GM18868 (cell line): ENCODE results near the gene CCL8.
"Not testable (repeated sequence)": the region's sequence is repeated elsewhere in the genome, so short reads cannot be mapped to it uniquely, and the experiment has no call there.

Experiments
- ATAC-seq: cut with Tn5 transposase; IDR thresholded peaks from one replicate; pipeline ENCODE4 v1.9.1; 2021; ENCODE audit warnings: mild to moderate bottlenecking, moderate library complexity; ENCODE audit not compliant: unreplicated experiment

CCL8 gene

DNA sequence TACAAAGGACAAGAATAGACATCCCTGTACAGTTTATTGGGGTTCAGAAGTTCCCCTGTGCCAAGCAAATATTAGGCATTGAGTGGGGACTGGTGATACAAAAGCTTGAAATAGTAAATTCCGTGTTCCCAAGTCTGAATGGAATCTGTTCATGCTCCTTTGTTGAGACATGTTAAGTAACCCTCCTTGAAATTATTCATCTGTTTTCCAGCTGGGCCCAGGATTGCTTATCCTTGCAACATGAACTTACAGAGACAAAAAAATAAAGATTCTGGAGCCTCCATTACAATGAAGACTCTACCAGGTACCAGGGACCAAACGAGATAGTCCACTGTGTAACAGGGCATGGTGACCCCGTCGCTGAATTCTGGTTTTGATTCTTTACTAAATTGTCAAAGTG, 6.1 kb upstream of the CCL8 start:
- ATAC-seq, result no peak

DNA sequence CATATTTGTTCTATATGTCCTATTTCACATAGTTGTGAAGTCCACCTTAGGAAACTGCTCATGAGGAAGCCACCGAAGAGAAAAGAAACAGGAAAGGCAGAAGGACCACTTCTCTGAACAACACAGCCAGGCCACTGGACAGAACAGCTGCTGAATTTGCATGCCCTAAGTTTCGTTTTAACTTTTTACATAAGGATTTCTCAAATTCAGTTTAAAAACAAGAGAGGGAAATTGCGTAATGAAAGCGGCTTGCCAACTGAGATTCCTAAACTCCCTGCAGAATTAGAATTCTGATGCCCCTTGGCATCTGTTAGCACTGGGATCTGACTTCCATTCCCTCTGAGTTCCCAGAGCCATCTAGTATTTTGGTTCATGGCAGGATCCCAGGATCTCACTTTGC, 5.0 kb upstream of the CCL8 start:
- ATAC-seq, result no peak

DNA sequence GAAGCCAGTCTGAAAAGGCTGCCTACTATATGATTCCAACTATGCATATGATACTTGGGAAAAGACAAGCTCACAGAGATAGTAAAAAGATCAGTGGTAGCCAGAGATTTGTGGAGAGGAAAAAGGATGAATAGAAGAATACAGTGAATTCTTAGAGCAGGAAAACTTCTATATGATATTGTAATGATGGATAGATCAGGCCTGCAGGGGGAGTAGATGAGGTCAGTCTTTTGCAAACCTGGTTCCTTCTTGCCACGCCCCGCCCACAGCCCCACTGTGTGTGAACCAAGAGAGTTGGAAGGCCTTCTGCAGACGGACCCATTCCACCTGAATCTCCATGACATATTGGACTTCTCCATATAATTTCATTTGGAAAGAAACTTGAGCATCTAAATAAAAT, 761 bp upstream of the CCL8 start:
- ATAC-seq, result no peak

DNA sequence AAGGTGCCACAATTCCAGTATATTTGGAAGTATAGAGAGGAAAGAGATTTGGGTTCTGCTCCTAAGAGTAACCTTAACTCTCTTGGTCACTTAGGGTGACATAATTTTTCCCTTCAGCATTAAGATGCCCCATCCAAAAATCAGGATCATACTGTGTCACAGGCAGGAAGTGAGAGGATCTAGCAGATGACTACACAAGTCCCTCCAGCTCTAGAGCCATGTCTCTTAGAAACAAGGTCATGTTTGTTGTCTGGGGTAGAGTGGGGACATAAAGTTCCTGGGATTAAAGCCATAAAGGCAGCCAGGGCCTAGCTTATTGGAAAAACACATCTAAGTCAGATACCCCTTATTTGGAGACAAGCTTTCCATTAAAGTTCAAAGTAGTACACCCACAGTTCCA, 2.7 kb downstream of the CCL8 start:
- ATAC-seq, result no peak

DNA sequence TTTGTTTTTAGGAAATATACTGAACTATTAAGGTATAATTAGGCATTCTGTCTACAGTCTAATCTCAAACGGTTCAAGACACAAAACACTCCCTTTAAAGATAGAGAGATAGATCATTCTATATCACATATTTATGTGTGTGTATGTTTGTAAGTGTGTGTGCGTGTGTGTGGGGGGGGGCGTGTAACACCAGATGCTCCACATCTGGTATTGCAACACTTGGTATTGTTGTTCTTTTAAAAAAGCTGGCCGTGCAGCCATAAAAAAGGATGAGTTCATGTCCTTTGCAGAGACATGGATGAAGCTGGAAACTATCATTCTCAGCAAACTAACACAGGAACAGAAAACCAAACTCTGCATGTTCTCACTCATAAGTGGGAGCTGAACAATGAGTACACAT, 8.3 kb downstream of the CCL8 start:
- ATAC-seq, result not testable (repeated sequence)

DNA sequence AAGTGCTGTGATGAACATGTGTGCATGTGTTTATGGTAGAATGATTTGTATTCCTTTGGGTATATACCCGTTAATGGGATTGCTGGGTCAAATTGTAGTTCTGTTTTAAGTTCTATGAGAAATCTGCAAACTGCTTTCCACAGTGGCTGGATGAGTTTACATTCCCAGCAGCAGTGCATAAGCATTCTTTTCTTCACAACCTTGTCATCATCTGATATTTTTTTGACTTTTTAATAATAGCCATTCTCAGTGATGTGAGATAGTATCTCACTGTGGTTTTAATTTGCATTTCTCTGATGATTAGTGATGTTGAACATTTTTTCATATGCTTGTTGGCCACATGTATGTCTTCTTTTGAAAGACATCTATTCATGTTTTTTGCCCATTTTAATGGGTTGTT, 18.5 kb downstream of the CCL8 start:
- ATAC-seq, result no peak

DNA sequence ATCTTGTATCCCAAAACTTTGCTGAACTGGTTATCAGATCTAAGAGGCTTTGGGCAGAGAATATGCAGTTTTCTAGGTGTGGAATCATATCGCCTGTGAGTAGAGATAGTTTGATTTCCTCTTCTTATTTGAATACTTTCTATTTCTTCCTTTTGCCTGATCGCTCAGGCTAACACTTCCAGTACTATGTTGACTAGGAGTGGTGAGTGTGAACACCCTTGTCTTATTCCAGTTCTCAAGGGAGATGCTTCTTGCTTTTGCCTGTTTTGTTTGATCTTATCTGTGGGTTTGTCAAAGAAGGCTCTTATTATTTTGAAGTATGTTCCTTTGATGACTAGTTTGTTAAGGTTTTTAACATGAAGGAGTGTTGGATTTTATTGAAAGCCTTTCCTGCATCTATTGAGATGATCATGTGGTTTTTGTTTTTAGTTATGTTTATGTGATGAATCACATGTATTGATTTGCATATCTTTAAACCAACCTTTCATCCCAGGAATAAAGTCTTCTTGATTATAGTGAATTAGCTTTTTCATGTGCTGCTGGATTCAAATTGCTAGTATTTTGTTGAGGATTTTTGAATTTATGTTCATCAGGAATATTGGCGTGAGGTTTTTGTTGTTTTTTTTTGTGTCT, 20.0 kb downstream of the CCL8 start:
- ATAC-seq, result no peak

DNA sequence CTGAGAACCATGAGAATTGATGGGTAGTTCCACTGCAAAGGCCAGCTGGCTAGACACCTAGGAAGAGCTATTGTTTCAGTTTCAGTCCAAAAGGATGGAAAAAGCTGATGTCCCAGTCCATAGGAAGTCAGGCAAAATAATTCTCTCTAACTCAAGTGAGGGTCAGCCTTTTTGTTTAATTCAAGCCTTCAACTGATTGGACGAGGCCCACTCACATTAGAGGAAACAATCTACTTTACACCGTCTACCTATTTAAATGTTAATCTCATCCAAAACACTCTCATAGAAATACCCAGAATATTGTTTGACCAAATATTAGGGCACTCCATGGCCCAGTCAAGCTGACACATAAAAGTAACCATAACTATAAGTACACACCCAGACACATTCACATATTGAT, 22.7 kb downstream of the CCL8 start:
- ATAC-seq, result no peak

DNA sequence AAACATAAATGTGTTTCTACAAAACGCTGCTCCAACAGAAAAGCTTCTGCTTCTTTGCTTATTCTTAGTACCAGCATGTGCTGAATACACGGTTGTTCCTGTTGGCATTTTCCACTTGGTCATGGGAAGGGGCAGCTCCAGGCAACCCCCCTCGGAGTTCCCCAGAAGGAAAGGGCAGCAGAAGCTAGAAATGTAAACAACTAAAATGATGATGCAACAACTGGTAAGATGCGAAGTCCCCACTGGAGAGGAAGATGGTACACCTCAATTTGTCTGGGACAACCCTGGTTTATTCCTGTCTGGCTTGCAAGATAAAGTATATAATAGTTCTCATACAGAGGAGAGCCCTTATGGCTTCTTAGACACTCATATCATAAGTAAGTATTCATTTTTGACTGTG, 27.8 kb downstream of the CCL8 start:
- ATAC-seq, result no peak

DNA sequence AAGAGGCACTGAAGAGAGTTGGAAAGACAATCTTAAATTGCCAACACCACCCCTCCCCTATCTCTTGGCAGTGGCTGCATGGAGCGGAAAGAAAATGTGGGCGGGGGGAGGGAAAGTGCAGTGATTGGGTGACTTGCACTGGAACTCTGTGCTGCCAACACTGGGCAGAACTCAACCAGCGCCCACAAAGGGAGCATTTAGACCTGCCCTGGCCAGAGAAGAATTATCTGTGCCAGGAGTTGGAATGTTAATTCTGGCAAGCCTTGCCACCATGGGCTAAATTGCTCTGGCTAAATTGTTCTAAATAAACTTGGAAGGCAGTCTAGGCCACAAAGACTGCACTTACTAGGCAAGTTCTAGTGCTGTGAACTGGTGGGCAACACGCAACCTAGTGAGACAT, 30.5 kb downstream of the CCL8 start:
- ATAC-seq, result no peak

DNA sequence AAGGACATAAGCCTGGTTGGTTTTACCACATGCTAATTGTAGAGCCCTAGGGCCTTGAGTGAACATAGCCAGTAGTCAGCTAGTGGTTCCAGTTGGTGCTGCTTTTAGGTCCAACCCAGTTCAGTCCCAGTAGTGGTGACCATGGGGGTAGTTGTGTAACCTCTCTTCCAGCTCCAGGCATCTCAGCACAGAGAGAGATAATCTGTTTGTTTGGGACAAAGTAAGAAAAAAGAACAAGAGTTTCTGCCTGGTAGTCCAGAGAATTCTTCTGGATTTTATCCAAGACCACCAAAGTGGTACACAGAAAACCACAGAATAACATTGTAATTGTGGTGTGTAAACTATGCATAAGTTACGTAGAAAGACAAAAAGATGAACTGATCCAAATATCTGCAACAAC, 31.9 kb downstream of the CCL8 start:
- ATAC-seq, result no peak

DNA sequence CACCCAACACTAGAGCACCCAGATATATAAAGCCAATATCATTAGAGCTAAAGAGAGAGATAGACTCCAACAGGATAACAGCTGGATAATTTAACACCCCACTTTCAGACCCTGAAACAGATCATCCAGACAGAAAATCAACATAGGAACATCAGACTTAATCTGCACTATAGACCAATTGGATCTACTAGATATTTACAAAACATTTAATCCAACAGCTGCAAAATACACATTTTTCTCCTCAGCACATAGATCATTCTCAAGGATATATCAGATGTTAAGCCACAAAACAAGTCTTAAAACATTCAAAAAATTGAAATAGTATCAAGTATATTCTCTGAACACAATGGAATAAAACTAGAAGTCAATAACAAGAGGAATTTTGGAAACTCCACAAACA, 33.0 kb downstream of the CCL8 start:
- ATAC-seq, result no peak

DNA sequence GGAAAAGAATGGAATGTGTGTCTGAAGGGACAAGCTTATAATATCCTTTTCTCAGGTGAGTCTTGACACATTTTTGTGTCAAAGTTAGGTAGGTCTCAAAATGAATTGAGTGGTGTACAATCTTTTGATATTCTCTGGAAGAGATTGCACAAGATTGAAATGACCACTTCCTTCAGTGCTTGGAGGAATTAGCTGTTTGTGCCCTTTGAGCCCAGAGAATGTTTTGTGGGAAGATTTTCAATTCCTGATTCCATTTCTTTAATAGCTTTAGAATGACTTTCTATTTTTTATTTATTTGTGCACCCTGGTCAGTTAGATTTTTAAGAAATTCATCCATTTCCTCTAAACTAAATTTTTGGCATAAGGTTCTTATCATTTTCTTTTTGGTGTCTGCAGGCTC, 35.4 kb downstream of the CCL8 start:
- no peak for ATAC-seq

DNA sequence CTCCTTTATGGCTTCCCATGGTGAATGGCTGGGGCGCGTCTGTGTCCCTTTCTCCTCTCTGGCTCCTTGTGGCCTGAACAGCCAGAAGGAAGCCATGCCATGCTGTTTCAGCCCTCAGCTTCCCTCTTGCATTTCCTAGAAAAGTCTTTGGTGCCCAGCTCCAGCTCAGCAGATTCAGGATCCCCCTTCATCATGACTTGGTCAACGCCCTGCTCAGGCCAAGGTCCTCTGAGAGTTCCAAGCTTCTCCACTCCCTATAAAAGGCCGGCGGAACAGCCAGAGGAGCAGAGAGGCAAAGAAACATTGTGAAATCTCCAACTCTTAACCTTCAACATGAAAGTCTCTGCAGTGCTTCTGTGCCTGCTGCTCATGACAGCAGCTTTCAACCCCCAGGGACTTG, 37.0 kb downstream of the CCL8 start, which contains the start of gene CCL13:
TSS of gene CCL13 (plus strand) at position 287 of the 400 bp plus-strand sequence. CDS start at position 334, 47 bp downstream.
- no peak for ATAC-seq

DNA sequence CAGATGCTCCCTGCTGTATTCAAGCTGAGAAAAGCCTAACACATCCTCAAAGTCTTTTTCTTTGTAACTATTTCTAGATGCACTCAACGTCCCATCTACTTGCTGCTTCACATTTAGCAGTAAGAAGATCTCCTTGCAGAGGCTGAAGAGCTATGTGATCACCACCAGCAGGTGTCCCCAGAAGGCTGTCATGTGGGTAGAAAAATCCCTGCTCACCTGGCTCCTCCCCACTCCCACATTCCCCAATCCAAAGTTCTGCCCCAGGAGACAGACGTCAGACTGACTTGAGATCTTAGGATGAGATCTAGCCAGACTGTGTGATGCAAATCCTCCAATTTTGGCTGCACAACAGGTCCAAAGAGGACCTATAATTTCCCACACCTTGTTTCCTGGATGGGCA, 38.2 kb downstream of the CCL8 start:
- ATAC-seq, result no peak

DNA sequence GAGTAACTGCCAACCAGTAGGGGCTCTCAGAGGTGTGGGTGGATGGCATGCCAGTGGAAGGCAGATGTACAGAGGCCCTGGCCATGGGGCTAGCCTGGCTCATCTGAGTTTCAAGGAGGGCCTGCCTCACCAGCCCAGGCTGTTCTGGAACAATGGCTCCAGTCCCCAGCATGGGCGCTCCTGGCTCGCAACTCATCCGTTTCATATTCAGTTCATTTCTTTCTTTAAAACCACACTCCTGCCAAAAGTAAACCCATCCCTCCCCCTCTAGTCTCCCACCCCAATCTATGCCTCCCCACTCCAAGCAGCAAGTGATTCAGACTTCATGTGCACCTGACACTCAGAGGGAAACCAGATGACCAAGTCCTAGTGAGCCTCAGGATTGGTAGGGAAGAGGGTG, 39.4 kb downstream of the CCL8 start:
- ATAC-seq, result no peak

DNA sequence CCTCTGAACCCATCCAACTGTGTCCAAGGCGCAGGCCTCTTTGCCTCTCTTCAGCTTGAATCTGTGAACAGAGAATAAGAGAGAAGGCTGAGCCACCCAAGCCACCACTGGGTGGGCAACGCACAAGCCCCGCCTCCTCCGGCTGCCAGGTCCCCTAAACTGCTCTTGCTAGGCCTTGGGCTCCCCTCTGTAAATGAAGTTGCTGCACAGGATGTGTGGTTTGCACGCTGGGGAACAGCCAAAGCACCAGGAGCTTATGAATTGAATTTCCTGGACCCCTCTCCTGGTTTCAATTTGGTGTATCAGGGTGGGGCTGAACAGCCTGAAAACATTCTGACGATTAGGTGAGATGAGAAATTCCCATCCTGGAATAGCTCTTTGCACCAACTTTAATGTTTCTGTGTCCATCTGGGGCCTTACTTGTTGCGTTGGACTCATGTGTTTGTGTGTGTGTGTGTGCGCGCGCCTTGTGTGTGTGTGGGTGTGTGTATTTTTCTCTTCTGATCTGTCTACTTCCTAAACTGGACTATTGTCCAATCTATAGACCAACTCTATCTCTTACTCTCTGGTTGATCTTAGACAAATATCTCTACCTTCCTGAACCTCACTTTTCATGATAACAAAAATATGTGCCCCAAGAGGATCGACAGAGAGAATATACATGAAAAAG, 41.5 kb downstream of the CCL8 start:
- no peak for ATAC-seq

DNA sequence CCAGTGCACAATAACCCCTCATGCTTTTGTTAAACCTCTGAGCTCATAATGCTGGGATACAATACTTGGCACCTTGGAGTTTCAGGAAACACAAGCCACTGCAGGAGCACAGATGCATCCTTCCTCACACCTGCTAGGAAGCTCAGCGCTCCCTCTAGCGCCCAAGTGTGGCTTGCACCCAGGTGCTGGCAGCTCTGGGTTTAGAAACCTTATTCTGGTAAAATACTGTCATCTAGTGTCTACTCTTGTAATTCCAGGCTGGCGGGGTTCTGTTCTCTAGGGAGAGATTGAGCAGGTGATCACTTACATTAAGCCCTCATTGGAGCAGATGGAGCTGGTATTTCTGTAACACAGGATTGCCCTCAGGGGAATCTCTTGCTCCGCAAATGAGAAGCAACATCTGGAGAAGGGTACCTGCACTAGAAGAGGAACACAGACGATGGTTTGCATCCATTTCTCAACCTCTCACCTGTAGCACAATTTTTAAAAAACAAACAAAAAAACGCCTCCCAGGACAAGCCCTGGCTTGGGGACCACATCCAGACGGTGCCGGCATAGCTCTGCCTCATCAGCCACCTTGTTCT, 42.3 kb downstream of the CCL8 start:
- ATAC-seq, result no peak

DNA sequence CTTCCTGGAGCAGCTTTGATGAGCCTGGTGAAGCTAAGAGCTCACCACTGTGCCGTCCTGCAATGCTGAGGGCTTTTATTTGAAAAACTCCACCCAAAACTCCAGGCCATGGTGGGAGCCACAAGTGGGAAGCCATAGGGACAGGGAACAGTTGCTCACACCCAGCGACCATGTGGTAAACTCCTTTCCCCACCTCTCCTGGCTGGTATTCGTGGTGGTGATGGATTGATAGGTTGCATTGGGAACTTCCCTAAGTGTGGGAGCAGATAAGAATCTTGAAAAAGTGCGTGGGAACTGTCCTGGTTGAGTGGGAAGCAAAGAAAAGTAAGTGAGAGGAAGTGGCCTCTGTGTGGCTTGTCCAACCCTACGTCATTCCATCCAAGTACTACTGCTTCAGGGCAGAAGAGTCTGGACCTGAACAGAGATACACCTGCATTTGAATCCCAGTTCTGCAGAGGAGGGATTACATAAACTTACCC, 44.0 kb downstream of the CCL8 start, which contains the start of gene CCL1:
TSS of gene CCL1 (minus strand) at position 51 of the 479 bp plus-strand sequence. CDS start 72 bp downstream, outside the sequence.
- no peak for ATAC-seq

DNA sequence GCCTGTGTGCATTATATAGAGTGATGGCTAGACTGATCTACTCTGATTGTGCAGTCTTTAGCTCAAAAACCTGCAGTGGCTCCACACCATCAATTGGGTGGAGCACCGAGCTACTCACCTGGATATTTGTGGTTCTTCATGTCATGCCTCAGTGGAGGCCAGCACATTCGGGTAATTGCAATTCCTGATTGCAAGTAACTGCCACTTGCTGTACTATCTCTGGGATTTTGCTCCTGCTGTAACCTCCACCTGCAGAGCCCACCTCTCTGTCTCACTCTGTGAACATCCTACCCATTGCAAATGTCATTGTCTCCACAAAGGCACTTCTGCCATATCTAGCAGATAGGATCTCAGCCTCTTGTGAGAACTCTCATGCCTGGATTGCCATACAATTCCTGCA, 45.5 kb downstream of the CCL8 start:
- ATAC-seq, result no peak

DNA sequence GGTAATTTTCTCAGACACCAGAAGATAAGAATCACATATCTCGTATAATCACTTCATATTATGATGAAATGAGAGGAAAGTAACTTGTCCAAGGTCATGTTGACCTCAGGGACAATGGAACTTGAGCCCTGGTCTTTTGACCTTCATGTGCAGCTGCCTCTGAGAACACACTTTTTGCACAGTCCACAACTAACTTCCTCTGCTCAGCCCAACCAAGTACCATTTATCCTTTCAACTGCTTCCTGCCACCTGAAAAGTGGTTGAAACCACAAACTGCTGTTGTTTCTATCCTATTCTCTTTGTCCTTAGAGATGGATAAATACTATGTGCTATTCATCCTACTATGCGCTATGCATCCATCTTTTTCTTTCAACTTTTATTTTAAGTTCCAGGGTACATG, 46.1 kb downstream of the CCL8 start:
- ATAC-seq, result no peak

DNA sequence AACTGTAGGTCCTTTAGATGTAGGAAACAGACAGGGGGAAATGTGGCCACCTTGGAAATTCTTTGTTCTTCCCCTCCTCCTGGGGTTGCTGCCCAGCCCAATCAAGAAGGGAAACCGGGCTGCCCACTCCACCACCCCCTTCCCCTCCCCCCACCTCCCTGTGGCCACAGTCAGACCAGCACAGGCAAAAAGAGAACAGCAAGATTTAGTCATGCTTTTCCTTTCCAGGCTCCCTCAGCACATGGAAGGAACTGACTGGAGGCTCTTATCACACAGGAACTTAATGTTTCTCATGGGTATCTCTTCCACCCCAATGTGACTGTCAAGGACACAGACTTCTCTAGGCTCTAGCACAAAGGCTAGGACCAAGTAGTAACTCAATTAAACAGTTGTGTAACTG, 46.8 kb downstream of the CCL8 start:
- ATAC-seq, result no peak
